Measurements from ENCODE around the gene SMAGP.
"Not testable (repeated sequence)": the region's sequence is repeated elsewhere in the genome, so short reads cannot be mapped to it uniquely, and the experiment has no call there.

SMAGP gene

GRCh38 chr12:51264297-51264696 lies 5.9 kb downstream of the SMAGP start:
- no peak for DNase-seq (ENCODE audit: low spot score)

- DNase-seq (ENCODE audit: low spot score): no peak
These were observed 6.9 kb downstream of the SMAGP start for GRCh38 chr12:51263341-51263740.

- DNase-seq (ENCODE audit: low spot score): no peak
These were observed 7.4 kb downstream of the SMAGP start for GRCh38 chr12:51262758-51263177.

- not testable (repeated sequence) for DNase-seq (ENCODE audit: low spot score)
These were observed 10.6 kb downstream of the SMAGP start for GRCh38 chr12:51259600-51259999.

- DNase-seq (ENCODE audit: low spot score): no peak
These were observed 15.7 kb downstream of the SMAGP start for GRCh38 chr12:51254536-51254935.

GRCh38 chr12:51253276-51253675 lies 16.9 kb downstream of the SMAGP start:
- DNase-seq (ENCODE audit: low spot score): no peak

GRCh38 chr12:51247523-51248206 lies 22.6 kb downstream of the SMAGP start:
- DNase-seq (ENCODE audit: low spot score): no peak

- DNase-seq (ENCODE audit: low spot score): no peak
These were observed 23.9 kb downstream of the SMAGP start for GRCh38 chr12:51246254-51246853.

- DNase-seq (ENCODE audit: low spot score): no peak
These were observed 24.6 kb downstream of the SMAGP start for GRCh38 chr12:51245476-51246253.

GRCh38 chr12:51244269-51244668 lies 25.9 kb downstream of the SMAGP start:
- DNase-seq (ENCODE audit: low spot score): no peak

- DNase-seq (ENCODE audit: low spot score): no peak
These were observed 27.3 kb downstream of the SMAGP start for GRCh38 chr12:51242876-51243275.

- no peak for DNase-seq (ENCODE audit: low spot score)
These were observed 28.1 kb downstream of the SMAGP start for GRCh38 chr12:51242120-51242519.

- no peak for DNase-seq (ENCODE audit: low spot score)
These were observed 29.2 kb downstream of the SMAGP start for GRCh38 chr12:51240971-51241370.

- peak; percentile 96 for DNase-seq (ENCODE audit: low spot score)
These were observed 31.5 kb downstream of the SMAGP start, which contains the start of gene DAZAP2 for GRCh38 chr12:51238510-51239334. Gene DAZAP2, plus strand, starts transcription at chr12:51238826. Its CDS starts 82 bp downstream, at chr12:51238908.

- DNase-seq (ENCODE audit: low spot score): no peak
These were observed 32.1 kb downstream of the SMAGP start for GRCh38 chr12:51238037-51238509.

GRCh38 chr12:51234530-51234929 lies 35.7 kb downstream of the SMAGP start:
- no peak for DNase-seq (ENCODE audit: low spot score)

GRCh38 chr12:51232642-51233041 lies 37.6 kb downstream of the SMAGP start:
- no peak for DNase-seq (ENCODE audit: low spot score)

- DNase-seq (ENCODE audit: low spot score): no peak
These were observed 41.0 kb downstream of the SMAGP start for GRCh38 chr12:51229116-51229809.

- no peak for DNase-seq (ENCODE audit: low spot score)
These were observed 42.3 kb downstream of the SMAGP start for GRCh38 chr12:51227962-51228361.

- DNase-seq (ENCODE audit: low spot score): not testable (repeated sequence)
These were observed 43.1 kb downstream of the SMAGP start for GRCh38 chr12:51227112-51227511.

- peak; percentile 51 for DNase-seq (ENCODE audit: low spot score)
These were observed 44.4 kb downstream of the SMAGP start for GRCh38 chr12:51225771-51226170.
